K562 (cell line): ENCODE measurements around the gene GSTM5. TPM values are rescaled to one million over a fixed set of nuclear protein-coding genes. Genes with fewer than 3 reads are reported as not detected.

Experiments
- ELF2 ChIP-seq: fragments of 250-450 bp; sonication (Bioruptor Pico); IDR thresholded peaks from 2 replicates; pipeline ENCODE4 v1.5.0; 2021; ENCODE audit warnings: mild to moderate bottlenecking
- KDM5B ChIP-seq: fragments of 200-600 bp; sonication (generic); IDR thresholded peaks from 2 replicates; pipeline ENCODE4 v1.6.1; 2012; ENCODE audit warnings: low read depth, mild to moderate bottlenecking, moderate library complexity, low read length, control low read depth, inconsistent platforms; ENCODE audit not compliant: insufficient replicate concordance
- NCOA2 ChIP-seq, 2 experiments: fragments of 450-650 bp; IDR thresholded peaks; 2 replicates each; pipeline ENCODE4 v1.6.1; 2018; ENCODE audit warnings: mild to moderate bottlenecking in 2 of 2, moderate library complexity in 1 of 2; ENCODE audit not compliant: partially characterized antibody in 2 of 2
- PBX2 ChIP-seq, 2 experiments: IDR thresholded peaks in 1 of 2; conservative IDR thresholded peaks in 1 of 2; 2 replicates each; pipeline ENCODE4 v1.6.1; 2016; ENCODE audit warnings: low read depth in 2 of 2, mild to moderate bottlenecking in 1 of 2, missing compliant biosample characterization in 1 of 2, missing genetic modification characterization in 1 of 2, moderate library complexity in 1 of 2
- POLR3G ChIP-seq: IDR thresholded peaks from 2 replicates; pipeline ENCODE4 v1.6.1; 2011; ENCODE audit not compliant: insufficient read length, insufficient replicate concordance; ENCODE audit errors: extremely low read depth
- STAG1 ChIP-seq: sonication (generic); formaldehyde crosslinking; IDR thresholded peaks from 2 replicates; pipeline ENCODE4 v1.5.0; 2020; ENCODE audit warnings: missing genetic modification reagents, borderline replicate concordance
- TRIM25 ChIP-seq: fragments of 450-650 bp; IDR thresholded peaks from 2 replicates; pipeline ENCODE4 v1.7.0; 2016; ENCODE audit warnings: borderline replicate concordance
- polyA plus RNA-seq, 8 experiments: library from polyadenylated mRNA; depleted of rRNA in 4 of 8; stranded (reverse) in 5 of 8; unstranded in 3 of 8; fragments of >200 nt; fragmentation: Nextera tagmentation in 2 of 8; fragmentation: Illumina TruSeq in 1 of 8; extraction: Ambion mirVana in 2 of 8; extraction: Trizol in 1 of 8; gene quantifications; 2 replicates each; pipeline versions ENCODE4 v1.2.1 to v1.2.3, GENCODE V29; 2011 to 2014; ENCODE audit warnings: inconsistent platforms in 1 of 8, missing spikeins in 1 of 8
- total RNA-seq, 7 experiments: library from RNA; depleted of rRNA in 6 of 7; stranded (reverse); fragments of >200 nt in 6 of 7; fragmentation: Illumina TruSeq in 2 of 7; extraction: Trizol in 2 of 7; gene quantifications; 2 replicates each; pipeline versions ENCODE4 v1.2.1 to v1.2.3, GENCODE V29; 2011 to 2021; ENCODE audit warnings: low replicate concordance in 1 of 7

The GSTM5 gene
- total and polyA plus RNA-seq, 9 of the 15 experiments (the other 6 are each of a cell fraction or from before 2014, with no cell fraction given): not detected

- no peak for TF ChIP-seq PBX2 (CRISPR knock-in tag; IDR thresholded peaks at IDR 0.05; ENCODE audit: low read depth)
- TF ChIP-seq PBX2 (tag; conservative IDR thresholded peaks at IDR 0.05; ENCODE audit: low read depth): no peak
- no peak for TF ChIP-seq POLR3G
- no peak for TF ChIP-seq KDM5B
- TF ChIP-seq ELF2 (CRISPR knock-in tag): no peak
- TF ChIP-seq TRIM25: no peak
- no peak for TF ChIP-seq STAG1 (CRISPR knock-in tag)
- TF ChIP-seq NCOA2 (IDR thresholded peaks at IDR 0.05; ENCODE audit: partially characterized antibody in 2 of 2): no peak
Measured at GRCh38 chr1:109728870-109729269, 16.8 kb downstream of the GSTM5 start (continued).
